ENCODE data around the gene CLUH. TPM values are rescaled to one million over a fixed set of nuclear protein-coding genes. Genes with fewer than 3 reads are reported as not detected.

The CLUH gene
- total RNA-seq, 4 donors from 2014 or later = 45.4 to 118 (median 56.1) TPM

GRCh38 chr17:2684549-2684948 lies 27.0 kb downstream of the CLUH start:
- TF ChIP-seq EP300 (IDR thresholded peaks at IDR 0.05) = no peak
- no peak for TF ChIP-seq CTCF (IDR thresholded peaks at IDR 0.05)
- TF ChIP-seq POLR2A (IDR thresholded peaks at IDR 0.05) = no peak
- Histone ChIP-seq H3K9me3 (no peaks in the 10 kb centered on the region), H3K36me3 (peaks cover 3 to 55% (median 24%) of the 10 kb centered on the region in 3 donors), H3K27ac (no peak overlapping the region), H3K4me1 (peaks cover 0 to 28% (median 6%) of the 10 kb centered on the region in 4 donors), H3K4me3 (no peak overlapping the region), H3K27me3 (no peaks in the 10 kb centered on the region)
- WGBS, 2 donors = 82 to 87% methylated on average over 18 of the region's 18 CpGs
- DNase-seq (ENCODE audit: low spot score in 2 of 2) = no peak

DNA sequence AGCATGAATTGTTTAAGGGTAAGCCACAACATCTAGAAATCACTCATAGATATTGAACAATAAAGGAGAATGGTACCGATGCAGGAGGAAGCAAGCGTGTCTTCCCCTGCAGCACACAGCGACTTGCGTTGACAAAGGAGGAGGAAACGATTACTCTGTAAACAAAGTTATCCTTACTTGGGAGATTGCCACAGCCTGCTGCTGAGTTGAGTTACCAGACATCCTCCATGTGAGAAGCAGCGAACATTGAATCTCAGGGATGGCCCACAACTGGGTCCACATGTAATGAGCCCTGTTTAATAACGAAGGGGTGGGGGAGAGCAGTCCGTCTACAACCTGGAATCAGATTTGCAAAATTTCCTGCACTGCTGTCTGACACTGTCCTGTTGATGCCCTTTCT lies 27.7 kb downstream of the CLUH start:
- no peak overlapping the region for H3K4me3 ChIP-seq
- no peak overlapping the region for H3K27ac ChIP-seq
- no peak for DNase-seq (ENCODE audit: low spot score in 2 of 2)
- peaks cover 3 to 51% (median 24%) of the 10 kb centered on the region in 3 donors for H3K36me3 ChIP-seq
- no peak for TF ChIP-seq CTCF (IDR thresholded peaks at IDR 0.05)
- no peak for TF ChIP-seq POLR2A (IDR thresholded peaks at IDR 0.05)
- TF ChIP-seq EP300 (IDR thresholded peaks at IDR 0.05) = no peak
- 69 to 74% methylated on average over 8 of the region's 8 CpGs for WGBS, 2 donors
- peaks cover 0 to 21% (median 5%) of the 10 kb centered on the region in 4 donors for H3K4me1 ChIP-seq
- no peaks in the 10 kb centered on the region for H3K27me3 ChIP-seq
- no peaks in the 10 kb centered on the region for H3K9me3 ChIP-seq

DNA sequence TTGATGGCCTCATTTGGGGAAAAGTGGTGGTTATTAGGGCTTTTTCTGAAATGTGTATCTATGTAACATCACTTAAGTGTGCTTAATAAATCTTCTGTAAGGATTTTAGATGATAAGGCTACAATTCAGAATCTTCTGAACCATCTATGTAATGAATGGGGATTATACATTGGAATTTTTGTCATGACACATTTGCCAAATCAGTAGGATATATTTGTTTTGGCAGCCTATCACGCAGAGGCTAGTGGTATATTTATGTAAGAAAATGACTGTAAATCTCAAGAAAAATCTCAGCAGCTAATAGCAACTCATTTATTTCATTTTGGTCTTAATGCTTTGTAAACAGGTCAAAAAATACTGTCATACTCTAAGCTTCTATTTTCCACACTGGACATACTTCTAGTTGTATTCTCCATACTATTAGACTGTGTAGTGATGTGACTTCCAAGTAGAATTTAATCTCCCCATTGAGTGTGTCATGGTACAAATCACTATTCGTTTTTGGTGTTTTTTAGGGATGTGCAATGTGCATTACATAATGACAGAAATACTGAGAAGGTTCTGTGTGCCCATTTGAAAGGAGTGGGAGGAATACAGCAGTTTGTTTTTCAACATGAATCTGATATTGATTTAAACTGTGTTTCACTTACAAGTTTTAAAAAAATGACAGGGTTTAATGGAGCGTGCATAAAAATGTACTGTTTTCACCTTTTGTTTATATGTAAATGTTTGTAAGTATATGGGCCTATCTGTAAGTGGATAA lies 29.2 kb downstream of the CLUH start:
- Histone ChIP-seq H3K9me3 (no peaks in the 10 kb centered on the region), H3K27ac (no peak overlapping the region), H3K4me1 (peaks cover 0 to 11% (median 0%) of the 10 kb centered on the region in 4 donors), H3K27me3 (no peaks in the 10 kb centered on the region), H3K4me3 (no peak overlapping the region), H3K36me3 (peaks cover 3 to 66% (median 24%) of the 10 kb centered on the region in 3 donors)
- TF ChIP-seq EP300 (IDR thresholded peaks at IDR 0.05) (no peak), CTCF (IDR thresholded peaks at IDR 0.05) (no peak), POLR2A (IDR thresholded peaks at IDR 0.05) (no peak)
- 52 to 54% methylated on average over 3 of the region's 3 CpGs for WGBS, 2 donors
- no peak for DNase-seq (ENCODE audit: low spot score in 2 of 2)

GRCh38 chr17:2681650-2682049 lies 29.9 kb downstream of the CLUH start:
- 81 to 83% methylated on average over 7 of the region's 7 CpGs for WGBS, 2 donors
- no peak for DNase-seq (ENCODE audit: low spot score in 2 of 2)
- H3K36me3 ChIP-seq = peaks cover 3 to 73% (median 24%) of the 10 kb centered on the region in 3 donors

More at GRCh38 chr17:2681650-2682049, 29.9 kb downstream of the CLUH start:
- H3K9me3 ChIP-seq = no peaks in the 10 kb centered on the region
- no peak for TF ChIP-seq CTCF (IDR thresholded peaks at IDR 0.05)
- no peaks in the 10 kb centered on the region for H3K27me3 ChIP-seq
- no peak overlapping the region for H3K4me3 ChIP-seq
- no peak overlapping the region for H3K27ac ChIP-seq
- H3K4me1 ChIP-seq = peaks cover 0 to 4% (median 0%) of the 10 kb centered on the region in 4 donors
